GM23248 (cell line): ENCODE results near the gene MYBPH.

Experiments
- EZH2 ChIP-seq: fragments of 200-600 bp; sonication (generic); IDR thresholded peaks from 2 replicates; pipeline ENCODE4 v1.6.1; 2018; ENCODE audit warnings: antibody characterized with exemption, mild to moderate bottlenecking; ENCODE audit not compliant: insufficient read depth, poor library complexity, severe bottlenecking
- EZH2phosphoT487 ChIP-seq: fragments of 200-600 bp; sonication (generic); IDR thresholded peaks from 2 replicates; pipeline ENCODE4 v1.6.1; 2018; ENCODE audit warnings: antibody characterized with exemption, moderate library complexity, mild to moderate bottlenecking, low read depth; ENCODE audit not compliant: insufficient read depth

GRCh38 chr1:203147376-203147775 lies 28.2 kb downstream of the MYBPH start:
- TF ChIP-seq EZH2, result no peak
- no peak for TF ChIP-seq EZH2phosphoT487
